Fibroblast of upper back skin (primary cell): ENCODE data around the gene DNAJA4.
"Not testable (repeated sequence)": the region's sequence is repeated elsewhere in the genome, so short reads cannot be mapped to it uniquely, and the experiment has no call there.

ENCODE experiments used
- DNase-seq: peaks from one replicate; pipeline ENCODE4 v3.0.0-alpha.2; 2013

Gene DNAJA4

GRCh38 chr15:78244893-78245292 lies 19.5 kb upstream of the DNAJA4 start:
- no peak for DNase-seq

GRCh38 chr15:78245392-78245791 lies 19.0 kb upstream of the DNAJA4 start:
- not testable (repeated sequence) for DNase-seq

GRCh38 chr15:78245976-78246620 lies 18.3 kb upstream of the DNAJA4 start:
- DNase-seq: not testable (repeated sequence)

- no peak for DNase-seq
Measured at GRCh38 chr15:78247911-78248310, 16.5 kb upstream of the DNAJA4 start.

- DNase-seq: no peak
Measured at GRCh38 chr15:78249131-78249530, 15.2 kb upstream of the DNAJA4 start.

GRCh38 chr15:78251136-78251535 lies 13.2 kb upstream of the DNAJA4 start:
- DNase-seq: no peak

GRCh38 chr15:78255421-78256043 lies 8.8 kb upstream of the DNAJA4 start:
- no peak for DNase-seq

- DNase-seq: no peak
Measured at GRCh38 chr15:78256044-78256437, 8.3 kb upstream of the DNAJA4 start.

GRCh38 chr15:78257681-78258080 lies 6.7 kb upstream of the DNAJA4 start:
- DNase-seq: no peak

GRCh38 chr15:78259232-78259631 lies 5.1 kb upstream of the DNAJA4 start:
- peak; percentile 4 for DNase-seq

GRCh38 chr15:78260489-78260888 lies 3.9 kb upstream of the DNAJA4 start:
- DNase-seq: no peak

GRCh38 chr15:78261062-78261461 lies 3.3 kb upstream of the DNAJA4 start:
- no peak for DNase-seq

- no peak for DNase-seq
Measured at GRCh38 chr15:78263351-78263781, 996 bp upstream of the DNAJA4 start.

- no peak for DNase-seq
Measured at GRCh38 chr15:78263907-78264303, 457 bp upstream of the DNAJA4 start.

- no peak for DNase-seq
Measured at GRCh38 chr15:78265137-78265460, 737 bp downstream of the DNAJA4 start.

- DNase-seq: peak; percentile 53
Measured at GRCh38 chr15:78265752-78266224, 1.4 kb downstream of the DNAJA4 start.

GRCh38 chr15:78266229-78266628 lies 1.9 kb downstream of the DNAJA4 start:
- DNase-seq: no peak

- DNase-seq: no peak
Measured at GRCh38 chr15:78266806-78267205, 2.4 kb downstream of the DNAJA4 start.

- no peak for DNase-seq
Measured at GRCh38 chr15:78272316-78272715, 8.0 kb downstream of the DNAJA4 start.

- DNase-seq: no peak
Measured at GRCh38 chr15:78272776-78273175, 8.4 kb downstream of the DNAJA4 start.

- DNase-seq: no peak
Measured at GRCh38 chr15:78274994-78275393, 10.6 kb downstream of the DNAJA4 start.

GRCh38 chr15:78276064-78276943 lies 11.9 kb downstream of the DNAJA4 start:
- DNase-seq: no peak

GRCh38 chr15:78280319-78281072 lies 16.1 kb downstream of the DNAJA4 start:
- peak; percentile 30 for DNase-seq
